Stimulated activated CD8-positive, alpha-beta memory T cell treated with anti-CD3 and anti-CD28 coated beads, Interleukin-7, amount 100 ng/mL, for 1 hour (primary cell): ENCODE results near the gene SLC4A9.

ENCODE experiments used
- DNase-seq, 2 donors: peaks; one replicate each; pipeline ENCODE4 v3.0.0-alpha.2; 2020; ENCODE audit warnings: low read depth in 2 of 2

The SLC4A9 gene

GRCh38 chr5:140360101-140360500 is at the start of gene SLC4A9:
Gene SLC4A9 (plus strand): TSS chr5:140360194. CDS start chr5:140360237, 43 bp downstream.
- no peak for DNase-seq

GRCh38 chr5:140310434-140310833 is 49.6 kb upstream of the SLC4A9 start:
- DNase-seq: no peak

- no peak for DNase-seq
These were observed 49.0 kb upstream of the SLC4A9 start for GRCh38 chr5:140311011-140311467.

- no peak for DNase-seq
These were observed 47.8 kb upstream of the SLC4A9 start for GRCh38 chr5:140312067-140312790.

GRCh38 chr5:140312791-140313189 is 47.2 kb upstream of the SLC4A9 start:
- no peak for DNase-seq

GRCh38 chr5:140317859-140318258 is 42.1 kb upstream of the SLC4A9 start:
- DNase-seq: no peak

- DNase-seq: no peak
These were observed 41.2 kb upstream of the SLC4A9 start for GRCh38 chr5:140318792-140319191.

- DNase-seq: no peak
These were observed 40.2 kb upstream of the SLC4A9 start for GRCh38 chr5:140319833-140320232.

GRCh38 chr5:140321796-140322195 is 38.2 kb upstream of the SLC4A9 start:
- DNase-seq: no peak

GRCh38 chr5:140322751-140323731 is 37.0 kb upstream of the SLC4A9 start:
- no peak for DNase-seq

- no peak for DNase-seq
These were observed 35.9 kb upstream of the SLC4A9 start for GRCh38 chr5:140324041-140324600.

GRCh38 chr5:140324617-140325241 is 35.3 kb upstream of the SLC4A9 start:
- DNase-seq: no peak

GRCh38 chr5:140325486-140325885 is 34.5 kb upstream of the SLC4A9 start:
- DNase-seq: no peak

- DNase-seq: no peak
These were observed 32.4 kb upstream of the SLC4A9 start for GRCh38 chr5:140327589-140327988.

- DNase-seq: no peak
These were observed 31.8 kb upstream of the SLC4A9 start for GRCh38 chr5:140328036-140328764.

GRCh38 chr5:140329739-140330481 is 30.1 kb upstream of the SLC4A9 start:
- no peak for DNase-seq

- no peak for DNase-seq
These were observed 28.4 kb upstream of the SLC4A9 start for GRCh38 chr5:140331638-140332037.

- no peak for DNase-seq
These were observed 23.6 kb upstream of the SLC4A9 start for GRCh38 chr5:140336388-140336787.

- DNase-seq: no peak
These were observed 22.1 kb upstream of the SLC4A9 start for GRCh38 chr5:140337880-140338279.

- no peak for DNase-seq
These were observed 21.7 kb upstream of the SLC4A9 start for GRCh38 chr5:140338336-140338735.
